ENCODE data around the gene FAM185A.
"Not testable (repeated sequence)": the region's sequence is repeated elsewhere in the genome, so short reads cannot be mapped to it uniquely, and the experiment has no call there.

The FAM185A gene

GRCh38 chr7:102780926-102781325, 32.1 kb downstream of the FAM185A start:
- not testable (repeated sequence) for DNase-seq

GRCh38 chr7:102788770-102789169, 40.0 kb downstream of the FAM185A start:
- not testable (repeated sequence) for DNase-seq

- DNase-seq: not testable (repeated sequence)
Observed at GRCh38 chr7:102790364-102791100, 41.7 kb downstream of the FAM185A start.

GRCh38 chr7:102791367-102791766, 42.6 kb downstream of the FAM185A start:
- DNase-seq: not testable (repeated sequence)

GRCh38 chr7:102791831-102792230, 43.0 kb downstream of the FAM185A start:
- not testable (repeated sequence) for DNase-seq

DNA sequence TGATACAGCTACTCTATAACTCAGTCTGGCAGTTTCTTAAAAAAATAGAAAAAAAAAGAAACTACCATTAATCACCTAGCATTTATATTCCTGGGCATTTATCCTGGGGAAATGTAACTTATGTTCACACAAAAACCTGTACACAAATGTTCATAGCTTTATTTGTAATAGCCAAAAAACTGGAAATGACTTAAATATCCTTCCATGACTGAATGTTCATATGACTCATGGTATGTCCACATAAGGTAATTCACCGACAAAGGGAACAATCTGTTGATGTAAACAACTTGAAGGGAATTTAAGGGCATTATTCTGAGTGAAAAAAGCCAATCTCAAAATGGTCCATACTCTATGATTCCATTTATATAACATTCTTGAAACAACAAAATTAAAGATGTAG, 45.8 kb downstream of the FAM185A start:
- not testable (repeated sequence) for DNase-seq

GRCh38 chr7:102795987-102796595, 47.3 kb downstream of the FAM185A start:
- DNase-seq: not testable (repeated sequence)

DNA sequence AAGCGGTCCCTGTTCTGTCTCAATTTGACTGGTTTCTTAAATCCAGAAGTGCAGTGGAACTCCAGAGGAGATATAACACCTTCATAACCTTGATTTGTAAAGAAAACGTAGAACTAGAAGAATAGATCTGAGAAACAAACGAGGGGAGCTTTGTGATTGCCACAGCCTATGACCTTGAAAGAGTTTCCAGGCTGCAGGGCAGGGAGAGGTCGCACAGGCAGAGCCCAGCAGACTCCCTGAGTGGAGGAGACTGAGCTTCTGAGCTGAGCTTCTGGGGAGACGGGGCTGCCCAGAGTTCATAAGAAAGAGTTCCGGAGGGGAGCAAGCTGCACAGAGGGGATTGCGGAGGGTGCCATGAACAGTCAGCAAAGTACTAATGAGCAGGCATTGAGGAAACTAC, 57.8 kb downstream of the FAM185A start:
- DNase-seq: no peak

- no peak for DNase-seq
Observed at GRCh38 chr7:102810916-102811315, 62.1 kb downstream of the FAM185A start.

DNA sequence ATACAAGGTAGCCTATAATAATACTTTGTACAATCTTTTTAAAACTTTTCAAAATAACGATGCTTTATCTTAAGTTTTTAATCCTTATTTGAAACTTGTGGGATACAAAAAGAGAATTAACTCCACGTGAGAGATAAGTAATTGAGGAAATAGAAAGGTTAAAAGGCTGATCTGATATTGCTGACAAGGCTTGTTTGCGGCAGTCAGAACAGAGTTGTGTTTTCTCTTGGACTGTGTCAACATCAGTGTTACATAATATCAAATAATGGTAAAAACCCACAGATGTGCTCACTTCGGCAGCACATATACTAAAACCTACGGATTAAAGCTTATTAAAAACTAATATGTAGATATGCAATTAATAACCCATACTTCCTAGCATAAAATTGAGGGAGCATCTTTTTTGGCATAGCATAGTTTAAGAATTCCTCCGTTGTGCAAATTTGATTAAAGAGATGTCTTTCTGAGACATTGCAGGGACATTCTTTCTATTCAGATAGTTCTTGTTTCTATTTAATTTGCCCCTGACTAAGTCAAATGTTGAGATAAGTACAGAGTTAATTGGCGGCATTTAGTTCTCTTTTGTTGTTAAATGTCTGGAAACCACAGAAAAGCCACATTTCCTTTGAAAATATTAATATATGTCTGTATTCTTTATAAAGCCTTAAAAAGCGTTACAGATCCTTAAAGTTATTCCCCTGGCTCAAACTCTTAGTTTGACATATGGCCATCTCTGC, 63.3 kb downstream of the FAM185A start:
- no peak for DNase-seq

DNA sequence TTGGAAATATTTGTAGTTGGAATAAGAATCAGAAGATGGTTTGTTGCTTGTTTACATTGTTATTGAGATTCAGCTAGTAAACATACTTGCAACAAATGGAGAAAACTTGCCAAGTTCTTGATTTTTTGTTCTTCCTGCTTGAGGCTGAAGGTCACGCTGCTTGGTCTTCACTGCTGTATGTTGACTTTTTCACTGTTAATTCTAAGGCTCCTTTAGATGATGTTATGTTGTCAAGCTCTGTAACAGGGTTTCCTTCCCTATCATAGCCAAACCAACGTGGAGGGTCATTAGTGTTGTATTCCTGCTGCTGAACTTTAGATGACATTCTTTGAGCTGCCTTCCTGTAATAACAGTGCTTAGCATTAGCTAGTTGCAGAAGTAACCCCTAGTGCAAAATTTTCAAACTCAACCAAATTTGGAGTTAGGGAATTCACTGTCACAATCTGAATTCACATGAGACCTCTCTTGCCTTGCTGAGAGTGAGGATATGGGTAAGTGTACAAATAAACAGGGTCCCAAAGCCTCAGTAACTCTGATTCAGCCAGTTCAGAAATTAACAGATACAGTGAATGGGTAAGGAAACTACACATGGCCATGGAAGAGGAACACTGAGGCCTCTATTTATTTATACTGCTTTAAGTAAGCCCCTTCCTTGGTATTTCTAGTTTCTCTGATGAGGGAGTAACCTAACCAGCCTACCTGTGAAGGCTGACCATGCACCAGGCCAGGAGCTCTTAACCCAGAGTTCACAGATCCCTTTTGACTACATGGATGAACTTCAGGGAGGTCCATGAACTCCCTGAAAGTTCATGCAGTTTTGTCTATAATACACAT, 64.6 kb downstream of the FAM185A start:
- DNase-seq: no peak

DNA sequence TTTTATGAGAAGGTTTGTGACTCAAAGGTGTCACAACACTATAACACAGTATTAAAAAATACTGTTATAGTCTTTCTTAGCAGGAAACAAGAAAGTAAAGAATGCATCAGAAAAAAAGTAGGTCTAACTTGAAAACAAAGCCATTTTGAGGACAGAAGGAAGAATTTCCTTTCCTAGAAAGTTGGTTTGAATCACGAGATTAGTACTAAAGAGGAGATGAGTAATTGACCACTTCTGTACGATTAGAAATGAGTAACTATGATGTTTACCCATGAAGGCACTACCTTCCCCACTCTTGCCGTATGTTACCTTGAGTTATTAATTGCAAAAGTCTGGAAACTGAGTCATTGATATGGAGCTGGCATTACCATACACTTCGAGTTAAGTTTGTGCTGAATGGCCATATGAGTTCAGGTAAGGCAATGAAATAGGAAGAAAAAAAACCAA, 65.2 kb downstream of the FAM185A start:
- no peak for DNase-seq

DNA sequence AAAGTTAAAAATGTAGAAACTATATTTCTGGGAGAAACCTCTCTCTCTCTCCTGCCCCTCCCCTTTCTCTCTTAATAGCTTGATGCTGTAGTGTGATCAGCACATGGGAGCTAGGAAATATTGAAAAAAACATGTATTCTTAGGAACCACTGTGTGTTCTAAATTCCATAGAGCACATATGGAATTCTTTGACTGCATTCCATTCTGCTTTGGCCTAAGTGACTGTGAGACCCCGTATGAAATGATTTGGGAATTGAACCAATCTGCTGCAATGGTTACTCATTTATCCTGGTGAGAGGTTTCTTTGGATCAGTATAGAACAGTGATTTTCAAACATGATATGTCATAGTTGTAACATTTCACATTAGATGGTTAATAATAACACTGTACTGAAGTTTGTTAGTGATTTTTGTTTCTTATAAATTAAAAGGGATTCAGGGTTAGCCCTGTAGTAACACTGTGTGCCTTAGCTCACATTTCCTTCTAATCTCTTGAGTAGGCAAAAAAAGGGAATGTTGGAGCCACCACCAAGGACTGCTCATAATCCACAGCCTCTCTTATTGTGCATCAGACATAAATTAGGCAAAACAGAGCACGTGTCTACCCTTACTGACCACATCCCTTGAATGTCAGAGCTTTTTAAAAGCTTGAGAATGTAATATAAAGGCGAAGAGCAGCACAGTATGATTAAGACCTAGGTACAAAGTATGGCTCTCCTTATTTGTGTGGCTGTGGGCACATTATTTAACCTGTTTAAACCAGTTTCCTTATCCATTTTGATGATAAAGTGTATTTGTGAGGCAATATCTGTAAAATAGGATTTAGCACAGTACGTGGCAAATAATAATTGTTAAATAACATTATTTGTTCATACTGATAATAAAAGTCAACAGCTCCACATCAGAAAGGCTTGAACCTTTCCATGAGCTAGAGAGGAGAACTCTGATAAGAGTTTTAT, 69.1 kb downstream of the FAM185A start:
- no peak for DNase-seq

DNA sequence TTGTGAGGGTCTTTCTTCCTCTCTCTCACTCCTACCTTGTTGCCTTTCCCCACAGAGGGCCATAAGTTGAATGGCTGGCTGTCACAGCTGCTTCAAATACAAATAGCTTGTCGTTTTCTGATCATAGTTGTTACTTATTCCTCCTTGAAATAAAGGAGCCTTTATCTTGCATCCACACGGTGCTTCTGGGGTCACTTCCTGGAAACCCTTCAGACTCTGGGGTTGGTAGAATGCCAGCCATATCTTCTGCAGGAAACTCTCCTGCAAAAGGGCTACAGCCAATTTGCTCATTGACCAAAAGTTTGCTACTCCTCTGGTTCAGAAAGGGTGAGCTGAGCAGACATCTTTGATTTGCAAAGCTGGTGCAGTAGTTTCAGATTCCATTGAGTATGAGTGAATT, 70.4 kb downstream of the FAM185A start:
- no peak for DNase-seq

- no peak for DNase-seq
Observed at GRCh38 chr7:102821994-102822747, 73.4 kb downstream of the FAM185A start.

DNA sequence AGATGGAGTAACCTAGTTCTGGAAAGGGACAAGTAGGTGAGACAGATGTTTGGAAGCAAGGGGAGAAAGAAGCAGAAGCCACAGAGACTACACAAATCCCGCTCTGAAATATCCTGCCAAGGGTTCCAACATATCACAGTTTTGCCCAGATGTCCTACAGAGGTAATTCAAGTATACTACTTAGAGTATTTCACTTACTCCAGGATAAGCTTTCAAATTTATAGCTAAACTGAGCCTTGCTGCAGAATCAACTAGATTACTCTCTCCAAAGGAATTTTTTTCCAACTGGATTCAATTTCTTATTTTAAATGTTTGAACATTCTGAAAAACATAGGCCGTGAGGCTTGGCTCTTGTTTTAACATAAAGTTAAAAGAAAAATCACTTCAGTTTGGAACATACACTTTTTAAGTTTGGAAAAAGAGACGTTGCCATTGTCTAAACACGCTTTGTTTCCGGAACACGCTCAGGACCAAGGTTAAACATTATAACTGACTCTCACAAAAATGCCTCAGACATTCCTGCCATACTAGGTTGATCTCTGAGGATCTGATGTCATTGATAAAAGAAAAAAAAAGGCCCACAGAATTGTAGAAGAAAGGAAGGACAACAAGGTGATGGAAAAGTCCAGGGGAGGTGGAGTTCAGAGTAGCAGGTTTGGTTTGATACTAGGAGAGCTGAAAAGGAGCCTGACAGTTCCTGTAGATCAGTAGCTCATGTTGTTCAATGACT, 74.8 kb downstream of the FAM185A start:
- no peak for DNase-seq

DNA sequence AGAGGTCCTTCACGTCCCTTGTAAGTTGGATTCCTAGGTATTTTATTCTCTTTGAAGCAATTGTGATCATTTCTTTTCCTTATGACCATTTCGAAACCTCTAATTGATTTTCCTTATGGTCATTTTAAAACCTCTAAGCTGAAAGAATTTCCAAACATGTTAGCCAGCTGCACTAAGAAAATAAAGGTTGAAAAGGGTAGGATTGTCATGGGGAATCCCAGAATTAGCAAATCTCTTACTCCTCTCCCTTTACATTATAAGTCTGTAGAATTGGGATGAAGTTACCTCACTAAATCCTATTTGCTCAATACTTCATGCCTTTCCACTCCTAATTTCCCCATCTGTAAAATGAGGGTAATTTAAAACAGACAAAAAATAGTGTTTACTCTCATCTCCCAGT, 79.5 kb downstream of the FAM185A start:
- no peak for DNase-seq

DNA sequence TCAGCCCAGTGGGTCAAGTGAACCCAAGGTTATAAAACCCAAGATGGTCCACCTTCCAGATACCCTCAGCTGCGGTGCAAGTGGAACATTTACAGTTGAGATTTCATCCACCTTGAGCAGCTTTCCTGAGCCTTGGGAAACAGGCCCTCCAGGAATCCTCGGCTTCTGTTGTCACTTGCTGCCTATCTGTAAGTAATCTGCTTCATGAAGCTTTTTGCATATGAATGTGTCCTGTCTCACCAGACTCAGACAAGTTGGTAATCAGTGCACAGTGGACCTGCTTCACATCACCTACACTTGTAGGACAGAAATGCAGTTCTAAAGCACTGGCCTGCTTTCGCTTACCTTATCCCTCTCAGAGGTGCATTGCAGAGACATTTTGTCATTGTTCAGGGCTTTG, 80.3 kb downstream of the FAM185A start:
- DNase-seq: no peak

DNA sequence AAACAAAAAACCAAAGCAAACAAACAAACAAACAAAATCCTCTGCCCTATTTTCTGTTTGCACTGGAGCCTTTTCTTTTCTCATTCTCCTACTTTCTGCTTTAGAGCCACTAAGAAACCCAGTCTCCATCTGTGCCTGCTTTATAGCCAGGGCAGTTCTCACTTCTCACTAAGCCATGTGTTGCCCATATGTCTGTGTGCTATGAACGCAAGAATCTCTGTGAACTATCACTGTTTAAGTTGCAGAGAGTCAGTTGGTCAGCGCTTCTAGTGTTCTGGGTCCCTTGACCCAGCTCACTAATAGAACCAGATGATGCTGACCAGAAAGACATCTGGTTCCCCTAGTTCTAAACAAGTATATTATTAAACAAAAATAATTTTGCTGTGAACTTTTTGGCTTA, 81.4 kb downstream of the FAM185A start:
- no peak for DNase-seq

DNA sequence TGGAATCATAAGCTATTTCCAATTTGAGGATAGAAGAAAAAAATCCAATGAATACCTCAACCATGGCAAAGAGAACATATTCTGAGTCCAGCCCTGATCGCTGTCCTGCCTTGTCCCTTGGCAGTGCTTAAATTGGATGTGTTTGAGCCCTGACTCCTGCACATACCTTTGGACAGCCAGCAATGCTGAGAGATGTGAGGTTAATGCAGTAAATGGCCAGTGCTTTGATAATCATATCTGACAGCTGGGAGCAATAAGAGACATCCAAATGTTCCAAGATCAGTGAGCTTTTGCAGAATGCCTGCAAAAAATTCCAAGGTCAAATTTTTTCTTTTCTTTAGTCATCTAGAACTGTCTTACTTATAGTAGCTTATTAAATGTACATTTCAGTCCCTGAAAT, 83.9 kb downstream of the FAM185A start:
- no peak for DNase-seq

All from stimulated activated CD4-positive, alpha-beta T cell treated with anti-CD3 and anti-CD28 coated beads, Interleukin-2, amount 100 ng/mL, for 48 hours (primary cell).